Nephron progenitor cell (in vitro differentiated cells): ENCODE results near the gene CHTOP.
A peak's percentile ranks its signal among the peaks of the same experiment; 100 is the strongest.

ENCODE experiments used
- DNase-seq: peaks from one replicate; pipeline ENCODE4 v3.0.0; 2021
- H3K27ac Mint-ChIP-seq: 2 replicates; pipeline ENCODE4 v1.8.0; 2021; ENCODE audit warnings: mild to moderate bottlenecking, moderate library complexity, mixed read lengths
- H3K27me3 Mint-ChIP-seq: 2 replicates; pipeline ENCODE4 v1.8.0; 2021; ENCODE audit warnings: mild to moderate bottlenecking, low read depth, mixed read lengths; ENCODE audit not compliant: poor library complexity
- H3K36me3 Mint-ChIP-seq: 2 replicates; pipeline ENCODE4 v1.8.0; 2021; ENCODE audit warnings: low read depth, mixed read lengths
- H3K4me1 Mint-ChIP-seq: 2 replicates; pipeline ENCODE4 v1.8.0; 2021; ENCODE audit warnings: mixed read lengths
- H3K4me3 Mint-ChIP-seq: 2 replicates; pipeline ENCODE4 v1.8.0; 2021; ENCODE audit warnings: mild to moderate bottlenecking, moderate library complexity, mixed read lengths
- H3K9me3 Mint-ChIP-seq: 2 replicates; pipeline ENCODE4 v1.8.0; 2021; ENCODE audit warnings: mild to moderate bottlenecking, moderate library complexity, mixed read lengths
- CTCF ChIP-seq: fragments of 200-600 bp; sonication (generic); IDR thresholded peaks from 2 replicates; pipeline ENCODE4 v1.5.0; 2021; ENCODE audit warnings: antibody characterized with exemption

The CHTOP gene

GRCh38 chr1:153649863-153650235 lies 16.0 kb downstream of the CHTOP start:
- Mint-ChIP-seq H3K4me3 (no peak overlapping the region), H3K27me3 (no peaks in the 10 kb centered on the region), H3K36me3 (peaks cover 24% of the 10 kb centered on the region), H3K4me1 (peaks cover 9% of the 10 kb centered on the region), H3K9me3 (no peaks in the 10 kb centered on the region), H3K27ac (peak overlapping the region; percentile 57)
- no peak for DNase-seq
- no peak for TF ChIP-seq CTCF

GRCh38 chr1:153651771-153652170 lies 17.9 kb downstream of the CHTOP start:
- no peak for TF ChIP-seq CTCF
- H3K27me3 Mint-ChIP-seq, result no peaks in the 10 kb centered on the region
- DNase-seq, result no peak

GRCh38 chr1:153652805-153653500 lies 19.1 kb downstream of the CHTOP start:
- Mint-ChIP-seq H3K4me1 (peaks cover 1% of the 10 kb centered on the region), H3K27me3 (peaks cover 3% of the 10 kb centered on the region), H3K36me3 (no peaks in the 10 kb centered on the region), H3K4me3 (no peak overlapping the region), H3K9me3 (no peaks in the 10 kb centered on the region), H3K27ac (no peak overlapping the region)
- no peak for DNase-seq
- TF ChIP-seq CTCF, result no peak

More at GRCh38 chr1:153651771-153652170, 17.9 kb downstream of the CHTOP start:
- Mint-ChIP-seq H3K4me3 (no peak overlapping the region), H3K9me3 (no peaks in the 10 kb centered on the region), H3K36me3 (peaks cover 5% of the 10 kb centered on the region), H3K4me1 (peaks cover 9% of the 10 kb centered on the region), H3K27ac (no peak overlapping the region)

GRCh38 chr1:153655333-153655732 lies 21.5 kb downstream of the CHTOP start:
- Mint-ChIP-seq H3K9me3 (no peaks in the 10 kb centered on the region), H3K4me1 (peaks cover 18% of the 10 kb centered on the region), H3K27me3 (peaks cover 3% of the 10 kb centered on the region), H3K36me3 (no peaks in the 10 kb centered on the region), H3K4me3 (no peak overlapping the region), H3K27ac (no peak overlapping the region)
- DNase-seq, result no peak
- TF ChIP-seq CTCF, result no peak

GRCh38 chr1:153658400-153659174 lies 24.7 kb downstream of the CHTOP start, which contains the start of gene SNAPIN:
TSS of gene SNAPIN (plus strand) at chr1:153658703. CDS start at chr1:153658744, 41 bp downstream.
- peaks cover 3% of the 10 kb centered on the region for H3K27me3 Mint-ChIP-seq
- H3K4me3 Mint-ChIP-seq, result peak within 1 kb of the TSS; percentile 97
- TF ChIP-seq CTCF, result no peak
- peaks cover 26% of the 10 kb centered on the region for H3K4me1 Mint-ChIP-seq
- H3K27ac Mint-ChIP-seq, result peak within 1 kb of the TSS; percentile 69
- peaks cover 27% of the 10 kb centered on the region for H3K36me3 Mint-ChIP-seq
- DNase-seq, result peak; percentile 90
- H3K9me3 Mint-ChIP-seq, result no peaks in the 10 kb centered on the region
